Suppressor macrophage treated with lipopolysaccharide for 4 hours (primary cell): ENCODE data around the gene SLC1A6.
"Not testable (repeated sequence)": the region's sequence is repeated elsewhere in the genome, so short reads cannot be mapped to it uniquely, and the experiment has no call there.

Source experiments
- DNase-seq: peaks from one replicate; pipeline ENCODE4 v3.0.0-alpha.2; 2020

The SLC1A6 gene

GRCh38 chr19:14954071-14954655, 25.5 kb downstream of the SLC1A6 start:
- no peak for DNase-seq

DNA sequence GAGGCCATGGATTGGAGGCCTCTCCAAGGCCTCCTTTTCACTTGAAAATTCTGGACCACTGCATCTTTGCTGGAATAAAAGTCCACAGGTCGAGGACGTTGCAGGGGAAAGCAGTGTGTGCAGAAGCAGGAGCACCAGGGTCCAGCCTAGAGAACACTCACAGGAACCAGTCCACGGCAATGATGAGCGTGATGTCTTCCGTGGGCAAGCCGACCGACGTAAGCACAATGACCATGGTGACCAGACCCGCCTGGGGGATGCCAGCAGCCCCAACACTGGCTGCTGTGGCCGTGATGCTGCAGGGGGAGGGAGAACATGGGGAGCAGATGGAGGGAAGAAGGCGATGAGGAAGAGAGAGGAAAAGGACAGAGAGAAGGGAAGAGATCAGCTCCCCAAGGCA, 26.9 kb downstream of the SLC1A6 start:
- no peak for DNase-seq

GRCh38 chr19:14950421-14950820, 29.2 kb downstream of the SLC1A6 start:
- no peak for DNase-seq

- DNase-seq = no peak
These were observed 29.8 kb downstream of the SLC1A6 start for GRCh38 chr19:14949876-14950275.

DNA sequence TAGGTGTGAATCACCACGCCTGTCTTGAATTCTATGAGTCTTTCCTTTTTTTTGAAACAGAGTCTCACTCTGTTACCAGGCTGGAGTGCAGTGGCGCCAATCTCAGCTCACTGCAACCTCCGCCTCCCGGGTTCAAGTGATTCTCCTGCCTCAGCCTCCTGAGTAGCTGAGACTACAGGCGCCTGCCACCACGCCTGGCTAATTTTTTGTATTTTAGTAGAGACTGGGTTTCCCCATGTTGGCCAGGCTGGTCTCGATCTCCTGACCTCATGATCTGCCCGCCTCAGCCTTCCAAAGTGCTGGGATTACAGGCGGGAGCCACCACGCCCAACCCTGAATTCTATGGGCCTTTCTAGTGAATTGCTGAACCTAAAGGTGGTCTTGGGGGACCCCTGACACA, 30.3 kb downstream of the SLC1A6 start:
- DNase-seq = not testable (repeated sequence)

GRCh38 chr19:14944456-14944855, 35.2 kb downstream of the SLC1A6 start:
- DNase-seq = no peak

GRCh38 chr19:14943601-14944000, 36.1 kb downstream of the SLC1A6 start:
- peak; percentile 70 for DNase-seq

DNA sequence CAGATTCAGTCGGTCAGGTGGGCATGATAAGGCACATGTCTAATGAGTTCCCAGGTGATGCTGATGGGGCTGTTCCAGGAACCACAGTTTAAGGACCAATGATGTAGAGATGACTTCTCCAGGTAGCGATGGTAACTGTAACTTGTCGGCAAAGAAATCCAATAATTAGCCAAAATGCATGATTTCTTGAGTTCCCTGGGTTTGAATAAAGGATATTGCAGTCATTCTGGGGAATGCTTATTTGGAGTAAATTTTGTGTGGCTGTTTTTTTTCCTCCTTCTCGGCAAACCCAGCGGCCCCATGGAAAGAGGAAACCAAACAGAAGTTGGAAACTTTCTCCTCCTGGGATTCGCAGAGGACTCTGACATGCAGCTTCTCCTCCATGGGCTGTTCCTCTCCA, 38.5 kb downstream of the SLC1A6 start, which contains the start of gene OR7C2:
Gene OR7C2 (plus strand): TSS at position 301 of the 400 bp plus-strand sequence. CDS start 0 bp downstream, at position 301.
- no peak for DNase-seq

DNA sequence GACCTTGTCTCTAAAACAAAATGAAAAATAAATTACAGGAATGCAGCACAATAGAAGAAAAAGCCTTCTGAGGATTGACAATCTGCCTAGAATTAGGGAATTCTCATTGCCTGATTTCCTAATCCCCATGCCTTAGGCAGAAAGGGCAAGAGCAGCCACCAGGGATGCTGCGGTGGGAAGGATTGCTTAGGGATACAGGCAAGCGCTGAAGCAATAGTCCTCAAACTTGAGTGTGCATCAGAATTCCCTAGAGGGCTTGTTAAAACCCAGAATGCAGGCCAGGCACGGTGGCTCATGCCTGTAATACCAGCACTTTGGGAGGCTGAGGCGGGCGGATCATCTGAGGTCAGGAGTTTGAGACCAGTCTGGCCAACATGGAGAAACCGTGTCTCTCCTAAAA, 39.4 kb downstream of the SLC1A6 start:
- no peak for DNase-seq

GRCh38 chr19:14933506-14933905, 46.2 kb downstream of the SLC1A6 start:
- no peak for DNase-seq

- no peak for DNase-seq
These were observed 62.8 kb downstream of the SLC1A6 start for GRCh38 chr19:14916848-14917247.

- DNase-seq = no peak
These were observed 64.5 kb downstream of the SLC1A6 start for GRCh38 chr19:14915116-14915515.

DNA sequence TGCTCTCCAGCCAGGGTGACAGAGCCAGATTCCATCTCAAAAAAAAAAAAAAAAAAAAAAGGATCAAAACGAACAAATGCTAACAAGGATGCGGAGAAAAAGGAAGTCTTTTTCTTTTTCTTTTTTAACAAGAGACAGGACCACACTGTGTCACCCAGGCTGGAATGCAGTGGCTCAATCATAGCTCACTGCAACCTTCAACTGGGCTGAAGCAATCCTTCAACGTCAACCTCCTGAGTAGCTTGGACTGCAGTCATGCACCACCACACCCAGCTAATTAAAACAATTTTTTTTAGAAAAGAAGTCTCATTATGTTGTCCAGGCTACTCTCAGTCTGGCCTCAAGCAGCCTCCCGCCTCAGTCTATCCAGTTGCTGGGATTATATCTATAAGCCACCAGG, 73.0 kb downstream of the SLC1A6 start:
- DNase-seq = no peak

DNA sequence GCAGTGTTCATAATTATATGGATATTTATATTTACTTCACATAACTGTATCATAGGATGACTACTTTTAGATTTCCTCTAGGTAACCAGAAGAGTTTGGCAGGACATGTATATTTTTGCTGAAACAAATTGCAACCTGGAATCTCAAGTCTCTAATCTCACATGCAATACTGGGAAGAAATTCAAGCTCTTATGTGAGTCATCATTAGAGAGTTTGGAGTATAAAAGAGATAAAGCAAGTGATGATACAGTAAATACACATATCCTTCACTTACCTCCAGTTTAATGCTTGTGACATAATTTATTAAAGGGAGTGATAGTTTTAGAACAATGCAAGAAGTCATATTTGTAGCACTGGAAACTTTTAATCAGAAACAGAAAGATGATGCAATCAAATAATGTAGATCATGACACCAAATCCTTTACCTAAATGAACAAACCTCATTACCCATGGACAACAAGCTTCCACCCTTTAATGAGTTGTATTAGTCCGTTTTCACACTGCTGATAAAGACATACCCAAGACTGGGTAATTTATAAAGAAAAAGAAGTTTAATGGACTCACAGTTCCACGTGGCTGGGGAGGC, 77.9 kb downstream of the SLC1A6 start:
- DNase-seq = no peak
